OCI-LY7 (cell line): ENCODE data around the gene VPS26A. TPM values are rescaled to one million over a fixed set of nuclear protein-coding genes. Genes with fewer than 3 reads are reported as not detected.

Experiments used
- BruUV-seq: library from RNA; stranded (reverse); fragments of 400-500 nt; replicated peaks from 2 replicates; lab custom pipeline; 2021; lab: Mats Ljungman, UMichigan
- CTCF ChIA-PET: fragments of 300-600 bp; sonication (Branson Sonifier 250); formaldehyde crosslinking; loops from one replicate; lab custom pipeline; 2022; ENCODE audit warnings: antibody characterized with exemption; ENCODE audit not compliant: unreplicated experiment; lab: Charles Lee
- POLR2A ChIA-PET: fragments of 300-600 bp; sonication (Branson Sonifier 250); formaldehyde crosslinking; loops from one replicate; lab custom pipeline; 2022; ENCODE audit warnings: antibody characterized with exemption; lab: Charles Lee
- DNase-seq: peaks from one replicate; pipeline ENCODE4 v3.0.0-alpha.2; 2015; ENCODE audit warnings: low spot score
- H2AFZ ChIP-seq: fragments of 200-600 bp; sonication (generic), shearing (Covaris generic); 2 replicates; pipeline ENCODE4 v1.6.1; 2014; ENCODE audit warnings: mild to moderate bottlenecking, antibody characterized with exemption, low read length, moderate library complexity
- H3K27ac ChIP-seq: fragments of 200-600 bp; sonication (generic); 2 replicates; pipeline ENCODE4 v1.5.1; 2014; ENCODE audit warnings: mixed run types, low read depth, mild to moderate bottlenecking, moderate library complexity, low read length, inconsistent platforms; ENCODE audit not compliant: poor library complexity, severe bottlenecking
- H3K36me3 ChIP-seq: fragments of 200-600 bp; sonication (generic); 2 replicates; pipeline ENCODE4 v1.6.1; 2014; ENCODE audit warnings: mild to moderate bottlenecking, antibody characterized with exemption, low read length, moderate library complexity, mixed read lengths; ENCODE audit not compliant: insufficient read depth
- H3K4me1 ChIP-seq: fragments of 200-600 bp; sonication (generic); 2 replicates; pipeline ENCODE4 v1.5.1; 2014; ENCODE audit warnings: mild to moderate bottlenecking, low read length; ENCODE audit not compliant: insufficient read depth, poor library complexity, severe bottlenecking
- H3K4me2 ChIP-seq: fragments of 200-600 bp; sonication (generic); 2 replicates; pipeline ENCODE4 v1.6.1; 2014; ENCODE audit warnings: mild to moderate bottlenecking, low read length
- H3K4me3 ChIP-seq: fragments of 200-600 bp; sonication (generic); 2 replicates; pipeline ENCODE4 v1.5.1; 2014; ENCODE audit warnings: mild to moderate bottlenecking, low read depth, low read length; ENCODE audit not compliant: poor library complexity, severe bottlenecking
- H3K79me2 ChIP-seq: fragments of 200-600 bp; sonication (generic); 2 replicates; pipeline ENCODE4 v1.6.1; 2016; ENCODE audit warnings: low read depth, mild to moderate bottlenecking, low read length, moderate library complexity, mixed read lengths; ENCODE audit not compliant: insufficient read depth
- H3K9me2 ChIP-seq: fragments of 200-600 bp; sonication (generic); 2 replicates; pipeline ENCODE4 v1.6.1; 2016; ENCODE audit warnings: mild to moderate bottlenecking, low read length, mixed read lengths; ENCODE audit not compliant: insufficient read depth
- H3K9me3 ChIP-seq: fragments of 200-600 bp; sonication (generic); 2 replicates; pipeline ENCODE4 v1.6.1; 2014; ENCODE audit warnings: mild to moderate bottlenecking, mixed run types, low read length, mixed read lengths
- H4K20me1 ChIP-seq: fragments of 200-600 bp; sonication (generic); 2 replicates; pipeline ENCODE4 v1.6.1; 2014; ENCODE audit warnings: mild to moderate bottlenecking, antibody characterized with exemption, low read length, moderate library complexity, mixed read lengths; ENCODE audit not compliant: insufficient read depth
- CTCF ChIP-seq: fragments of 200-600 bp; sonication (generic); conservative IDR thresholded peaks from 2 replicates; pipeline ENCODE4 v1.5.1; 2014; ENCODE audit warnings: mild to moderate bottlenecking, antibody characterized with exemption, low read length, moderate library complexity, mixed read lengths
- EZH2phosphoT487 ChIP-seq: fragments of 200-600 bp; sonication (generic); IDR thresholded peaks from 2 replicates; pipeline ENCODE4 v1.6.1; 2018; ENCODE audit warnings: low read depth, borderline replicate concordance, mild to moderate bottlenecking, mixed run types, antibody characterized with exemption, low read length, moderate library complexity, mixed read lengths
- intact Hi-C: fragments of 100-400 bp; cut with micrococcal nuclease; formaldehyde crosslinking; loops from one replicate; pipeline ENCODE4 v1.10.0; 2022; ENCODE audit not compliant: unreplicated experiment
- total RNA-seq, 2 experiments: library from RNA; depleted of rRNA in 1 of 2; stranded (reverse); fragments of >200 nt in 1 of 2; shearing (Covaris generic) in 1 of 2; gene quantifications; 2 replicates each; pipeline ENCODE4 v1.2.3, GENCODE V29; 2014 to 2022

The VPS26A gene
- total RNA-seq, 2 experiments from 2014 or later, result 10.0 to 41.7 TPM

- Histone ChIP-seq H3K4me3 (no peak overlapping the region), H4K20me1 (no peaks in the 10 kb centered on the region), H3K9me2 (no peaks in the 10 kb centered on the region), H2AFZ (no peak overlapping the region), H3K4me1 (no peaks in the 10 kb centered on the region), H3K9me3 (no peaks in the 10 kb centered on the region), H3K36me3 (peaks cover 34% of the 10 kb centered on the region), H3K79me2 (no peaks in the 10 kb centered on the region), H3K27ac (no peak overlapping the region), H3K4me2 (no peak overlapping the region)
- ChIA-PET POLR2A (interaction anchor here (0.7 kb wide), 1 partner anchor 109 kb away, joined by 4 read pairs; no protein-coding TSS in a partner anchor), CTCF (interaction anchor here (0.6 kb wide), 1 partner anchor 27 kb away, joined by 3 read pairs; no protein-coding TSS in a partner anchor)
- intact Hi-C loops, result no loop called here
- DNase-seq, result no peak
- BruUV-seq, result no TSS peak
- no peak for TF ChIP-seq EZH2phosphoT487
- TF ChIP-seq CTCF, result no peak
These were observed 87.1 kb downstream of the VPS26A start for GRCh38 chr10:69211104-69211503.

DNA sequence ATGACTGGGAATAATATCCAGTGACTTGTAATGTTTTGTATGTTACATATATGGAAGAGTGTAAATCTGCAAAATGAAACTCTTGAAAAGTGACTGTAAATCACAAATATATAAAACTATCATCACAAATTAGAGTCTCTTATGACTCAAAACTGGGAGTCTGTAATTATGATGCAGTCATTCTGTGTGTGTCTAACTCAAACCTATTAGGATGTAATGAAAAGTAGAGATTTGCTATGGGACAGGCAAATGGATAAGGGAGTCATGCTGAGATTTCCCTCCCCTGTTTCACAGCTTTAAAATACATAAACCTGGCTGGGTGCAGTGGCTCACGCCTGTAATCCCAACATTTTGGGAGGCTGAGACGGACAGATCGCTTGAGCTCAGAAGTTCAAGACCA is 87.5 kb downstream of the VPS26A start:
- no TSS peak for BruUV-seq
- H2AFZ ChIP-seq, result no peak overlapping the region
- TF ChIP-seq CTCF, result no peak
- no peak for TF ChIP-seq EZH2phosphoT487
- CTCF ChIA-PET, result no interaction called here
- no peaks in the 10 kb centered on the region for H3K4me1 ChIP-seq
- no peaks in the 10 kb centered on the region for H4K20me1 ChIP-seq
- no peaks in the 10 kb centered on the region for H3K79me2 ChIP-seq
- no peak overlapping the region for H3K4me2 ChIP-seq
- peaks cover 30% of the 10 kb centered on the region for H3K36me3 ChIP-seq
- DNase-seq, result no peak
- intact Hi-C loops, result no loop called here
- no peaks in the 10 kb centered on the region for H3K9me3 ChIP-seq
- H3K4me3 ChIP-seq, result no peak overlapping the region
- H3K27ac ChIP-seq, result no peak overlapping the region
- H3K9me2 ChIP-seq, result no peaks in the 10 kb centered on the region
- POLR2A ChIA-PET, result interaction anchor here (1.2 kb wide), 2 partner anchors 10 to 25 kb away, joined by 3 read pairs; no protein-coding TSS in a partner anchor

- Histone ChIP-seq H3K4me3 (no peak overlapping the region), H3K27ac (no peak overlapping the region), H3K79me2 (no peaks in the 10 kb centered on the region), H4K20me1 (no peaks in the 10 kb centered on the region), H3K9me3 (no peaks in the 10 kb centered on the region), H3K9me2 (no peaks in the 10 kb centered on the region), H3K36me3 (peaks cover 10% of the 10 kb centered on the region), H3K4me2 (no peak overlapping the region), H3K4me1 (no peaks in the 10 kb centered on the region), H2AFZ (no peak overlapping the region)
- DNase-seq, result no peak
- CTCF ChIA-PET, result no interaction called here
- TF ChIP-seq EZH2phosphoT487, result no peak
- TF ChIP-seq CTCF, result no peak
- intact Hi-C loops, result no loop called here
- POLR2A ChIA-PET, result interaction anchor here (0.6 to 0.7 kb wide), 2 partner anchors 11 to 39 kb away, joined by 3 to 5 read pairs; no protein-coding TSS in a partner anchor
- BruUV-seq, result no TSS peak
These were observed 89.8 kb downstream of the VPS26A start for GRCh38 chr10:69213591-69214311.
